ENCODE results near the gene FARP2. TPM values are rescaled to one million over a fixed set of nuclear protein-coding genes. Genes with fewer than 3 reads are reported as not detected.

The FARP2 gene
- total RNA-seq, 1 experiment from 2014 or later = 89.1 TPM

GRCh38 chr2:241479026-241479898 is 123.2 kb downstream of the FARP2 start:
- no peaks in the 10 kb centered on the region for H3F3A ChIP-seq (ENCODE audit: insufficient read depth, low read depth)
- no TSS peak for BruUV-seq (replicated peaks)
- no peak overlapping the region for H3K27ac ChIP-seq
- CTCF ChIA-PET = no interaction called here
- intact Hi-C loops (cut with micrococcal nuclease; ENCODE audit: unreplicated experiment) = no loop called here
- no peaks in the 10 kb centered on the region for H3K4me1 ChIP-seq (replicated peaks; ENCODE audit: insufficient read depth)
- H3K4me3 ChIP-seq = no peak overlapping the region
- no peaks in the 10 kb centered on the region for H3K9me3 ChIP-seq (ENCODE audit: insufficient read depth, low read depth)
- no peak overlapping the region for H3K4me2 ChIP-seq
- DNase-seq = no peak
- POLR2A ChIA-PET (ENCODE audit: unreplicated experiment) = no interaction called here
- H3K36me3 ChIP-seq (ENCODE audit: low read depth) = no peaks in the 10 kb centered on the region
- TF ChIP-seq EZH2 (IDR thresholded peaks at IDR 0.05; ENCODE audit: low read depth) = no peak
- TF ChIP-seq CTCF (conservative IDR thresholded peaks at IDR 0.05) = no peak
- H3K27me3 ChIP-seq (ENCODE audit: insufficient read depth, low read depth) = no peaks in the 10 kb centered on the region
- H4K20me1 ChIP-seq (ENCODE audit: insufficient read depth) = no peaks in the 10 kb centered on the region
- no peaks in the 10 kb centered on the region for H3K9me2 ChIP-seq (ENCODE audit: insufficient read depth)
- no peak overlapping the region for H2AFZ ChIP-seq
- no peaks in the 10 kb centered on the region for H3K79me2 ChIP-seq (ENCODE audit: low read depth)

GRCh38 chr2:241481687-241482086 is 125.6 kb downstream of the FARP2 start:
- intact Hi-C loops (cut with micrococcal nuclease; ENCODE audit: unreplicated experiment) = no loop called here
- Histone ChIP-seq H4K20me1 (ENCODE audit: insufficient read depth) (no peaks in the 10 kb centered on the region), H3K4me2 (no peak overlapping the region), H3K4me1 (replicated peaks; ENCODE audit: insufficient read depth) (no peaks in the 10 kb centered on the region), H3K79me2 (ENCODE audit: low read depth) (no peaks in the 10 kb centered on the region), H3K4me3 (no peak overlapping the region), H2AFZ (no peak overlapping the region), H3K9me2 (ENCODE audit: insufficient read depth) (no peaks in the 10 kb centered on the region), H3K27me3 (ENCODE audit: insufficient read depth, low read depth) (no peaks in the 10 kb centered on the region), H3F3A (ENCODE audit: insufficient read depth, low read depth) (no peaks in the 10 kb centered on the region), H3K36me3 (ENCODE audit: low read depth) (no peaks in the 10 kb centered on the region), H3K9me3 (ENCODE audit: insufficient read depth, low read depth) (no peaks in the 10 kb centered on the region), H3K27ac (no peak overlapping the region)
- DNase-seq = no peak
- ChIA-PET CTCF (no interaction called here), POLR2A (ENCODE audit: unreplicated experiment) (no interaction called here)
- TF ChIP-seq CTCF (conservative IDR thresholded peaks at IDR 0.05) (no peak), EZH2 (IDR thresholded peaks at IDR 0.05; ENCODE audit: low read depth) (no peak)
- no TSS peak for BruUV-seq (replicated peaks)

- POLR2A ChIA-PET (ENCODE audit: unreplicated experiment) = no interaction called here
- CTCF ChIA-PET = interaction anchor here (0.6 kb wide), 1 partner anchor 65 kb away, joined by 3 read pairs; no protein-coding TSS in a partner anchor
Observed at GRCh38 chr2:241482126-241482955, 126.3 kb downstream of the FARP2 start.

More at GRCh38 chr2:241482126-241482955, 126.3 kb downstream of the FARP2 start:
- DNase-seq = no peak
- Histone ChIP-seq H3F3A (ENCODE audit: insufficient read depth, low read depth) (no peaks in the 10 kb centered on the region), H3K27me3 (ENCODE audit: insufficient read depth, low read depth) (no peaks in the 10 kb centered on the region), H3K9me3 (ENCODE audit: insufficient read depth, low read depth) (no peaks in the 10 kb centered on the region), H3K9me2 (ENCODE audit: insufficient read depth) (no peaks in the 10 kb centered on the region), H3K27ac (no peak overlapping the region), H3K4me1 (replicated peaks; ENCODE audit: insufficient read depth) (no peaks in the 10 kb centered on the region), H3K4me2 (no peak overlapping the region), H3K4me3 (no peak overlapping the region), H3K36me3 (ENCODE audit: low read depth) (no peaks in the 10 kb centered on the region), H4K20me1 (ENCODE audit: insufficient read depth) (no peaks in the 10 kb centered on the region), H2AFZ (no peak overlapping the region), H3K79me2 (ENCODE audit: low read depth) (no peaks in the 10 kb centered on the region)
- intact Hi-C loops (cut with micrococcal nuclease; ENCODE audit: unreplicated experiment) = no loop called here
- no TSS peak for BruUV-seq (replicated peaks)
- TF ChIP-seq EZH2 (IDR thresholded peaks at IDR 0.05; ENCODE audit: low read depth) (no peak), CTCF (conservative IDR thresholded peaks at IDR 0.05) (no peak)

All from PC-9 (cell line).